22Rv1 (cell line): ENCODE measurements around the gene RSPH1.

Experiments used
- CTCF ChIP-seq: fragments of 450-650 bp; IDR thresholded peaks from 2 replicates; pipeline ENCODE4 v1.5.1; 2017; ENCODE audit warnings: mild to moderate bottlenecking
- ZFX ChIP-seq: fragments of 450-650 bp; IDR thresholded peaks from 2 replicates; pipeline ENCODE4 v1.6.1; 2017; ENCODE audit warnings: antibody characterized with exemption, borderline replicate concordance

GRCh38 chr21:42540396-42540795, 44.4 kb upstream of the RSPH1 start:
- TF ChIP-seq CTCF (no peak), ZFX (no peak)
